K562 (cell line): ENCODE measurements around the gene LCA5L. TPM values are rescaled to one million over a fixed set of nuclear protein-coding genes. Genes with fewer than 3 reads are reported as not detected.

Experiments used
- CREB1 ChIP-seq, 2 experiments: sonication (generic) in 1 of 2; formaldehyde crosslinking in 1 of 2; IDR thresholded peaks; 2 replicates each; pipeline versions ENCODE4 v1.6.1 to v1.8.0; 2012 to 2022; ENCODE audit warnings: inconsistent platforms in 1 of 2, mild to moderate bottlenecking in 1 of 2, missing genetic modification reagents in 1 of 2, moderate library complexity in 1 of 2
- ELF1 ChIP-seq: fragments of 200-800 bp; sonication (Bioruptor generic); IDR thresholded peaks from 2 replicates; pipeline ENCODE4 v1.6.1; 2016; ENCODE audit warnings: missing genetic modification characterization, missing compliant biosample characterization
- GATAD2A ChIP-seq: fragments of 450-650 bp; IDR thresholded peaks from 2 replicates; pipeline ENCODE4 v1.6.1; 2017
- ILF3 ChIP-seq: fragments of 450-650 bp; IDR thresholded peaks from 2 replicates; pipeline ENCODE4 v1.6.1; 2018; ENCODE audit warnings: antibody characterized with exemption, mild to moderate bottlenecking, moderate library complexity, borderline replicate concordance
- KDM2B ChIP-seq: fragments of 250-450 bp; sonication (Bioruptor Pico); IDR thresholded peaks from 2 replicates; pipeline ENCODE4 v1.8.0; 2021; ENCODE audit warnings: mild to moderate bottlenecking, moderate library complexity
- MCM2 ChIP-seq: fragments of 450-650 bp; IDR thresholded peaks from 2 replicates; pipeline ENCODE4 v1.6.1; 2017; ENCODE audit warnings: low read depth, mild to moderate bottlenecking
- MYBL2 ChIP-seq, 2 experiments: fragments of 450-650 bp in 1 of 2; sonication (generic) in 1 of 2; formaldehyde crosslinking in 1 of 2; IDR thresholded peaks; 2 replicates each; pipeline versions ENCODE4 v1.6.1 to v1.8.1; 2017 to 2022; ENCODE audit warnings: borderline replicate concordance in 1 of 2, inconsistent platforms in 1 of 2, low read depth in 1 of 2, mild to moderate bottlenecking in 1 of 2, missing genetic modification reagents in 1 of 2, moderate library complexity in 1 of 2
- NBN ChIP-seq: fragments of 450-650 bp; IDR thresholded peaks from 2 replicates; pipeline ENCODE4 v1.6.1; 2016; ENCODE audit warnings: low read depth, mild to moderate bottlenecking
- NFE2L1 ChIP-seq: fragments of 450-650 bp; IDR thresholded peaks from 2 replicates; pipeline ENCODE4 v1.6.1; 2016; ENCODE audit warnings: missing genetic modification characterization, low read depth, mild to moderate bottlenecking, missing compliant biosample characterization, moderate library complexity, borderline replicate concordance
- NFIX ChIP-seq: fragments of 250-450 bp; sonication (Bioruptor Pico); IDR thresholded peaks from 2 replicates; pipeline ENCODE4 v1.4.0; 2020; ENCODE audit warnings: low read depth, mild to moderate bottlenecking, moderate library complexity
- NFYB ChIP-seq: IDR thresholded peaks from 2 replicates; pipeline ENCODE4 v1.6.1; 2011; ENCODE audit warnings: mild to moderate bottlenecking, moderate library complexity; ENCODE audit not compliant: insufficient read length; ENCODE audit errors: extremely low read depth
- SIN3B ChIP-seq: fragments of 450-650 bp; IDR thresholded peaks from 2 replicates; pipeline ENCODE4 v1.6.1; 2017; ENCODE audit warnings: low read depth, mild to moderate bottlenecking, moderate library complexity
- SMC3 ChIP-seq: conservative IDR thresholded peaks from 2 replicates; pipeline ENCODE4 v1.6.1; 2011; ENCODE audit warnings: low read depth, low read length, improper control_type of control experiment; ENCODE audit not compliant: insufficient read depth
- TCF7L2 ChIP-seq: fragments of 150-350 bp; IDR thresholded peaks from 2 replicates; pipeline ENCODE4 v1.6.1; 2016; ENCODE audit warnings: low read depth, mild to moderate bottlenecking, low read length, moderate library complexity
- XRCC3 ChIP-seq: fragments of 450-650 bp; IDR thresholded peaks from 2 replicates; pipeline ENCODE4 v1.6.1; 2017; ENCODE audit warnings: mild to moderate bottlenecking, moderate library complexity
- ZNF274 ChIP-seq: IDR thresholded peaks from 2 replicates; pipeline ENCODE4 v1.6.1; 2011; ENCODE audit warnings: low read depth, mild to moderate bottlenecking, low read length, moderate library complexity, borderline replicate concordance
- ZNF586 ChIP-seq: fragments of 450-650 bp; formaldehyde crosslinking; conservative IDR thresholded peaks from 2 replicates; pipeline ENCODE4 v1.4.0; 2020; ENCODE audit warnings: mild to moderate bottlenecking, moderate library complexity
- ZNF717 ChIP-seq: fragments of 250-450 bp; sonication (Bioruptor Pico); IDR thresholded peaks from 2 replicates; pipeline ENCODE4 v1.5.0; 2021
- polyA plus RNA-seq, 8 experiments: library from polyadenylated mRNA; depleted of rRNA in 4 of 8; stranded (reverse) in 5 of 8; unstranded in 3 of 8; fragments of >200 nt; fragmentation: Nextera tagmentation in 2 of 8; fragmentation: Illumina TruSeq in 1 of 8; extraction: Ambion mirVana in 2 of 8; extraction: Trizol in 1 of 8; gene quantifications; 2 replicates each; pipeline versions ENCODE4 v1.2.1 to v1.2.3, GENCODE V29; 2011 to 2014; ENCODE audit warnings: inconsistent platforms in 1 of 8, missing spikeins in 1 of 8
- total RNA-seq, 7 experiments: library from RNA; depleted of rRNA in 6 of 7; stranded (reverse); fragments of >200 nt in 6 of 7; fragmentation: Illumina TruSeq in 2 of 7; extraction: Trizol in 2 of 7; gene quantifications; 2 replicates each; pipeline versions ENCODE4 v1.2.1 to v1.2.3, GENCODE V29; 2011 to 2021; ENCODE audit warnings: low replicate concordance in 1 of 7
- TF ChIP-seq, protein P1 (sequence below): sonication (generic); formaldehyde crosslinking; IDR thresholded peaks from 2 replicates; pipeline ENCODE4 v1.9.0; 2022; ENCODE audit warnings: mild to moderate bottlenecking, missing genetic modification reagents
- TF ChIP-seq, protein P2 (sequence below): fragments of 450-650 bp; IDR thresholded peaks from 2 replicates; pipeline ENCODE4 v1.6.1; 2016
- TF ChIP-seq, protein P3 (sequence below): fragments of 450-650 bp; IDR thresholded peaks from 2 replicates; pipeline ENCODE4 v1.6.1; 2016; ENCODE audit warnings: antibody characterized with exemption
- TF ChIP-seq, protein P4 (sequence below): fragments of 250-450 bp; sonication (Bioruptor Pico); IDR thresholded peaks from 2 replicates; pipeline ENCODE4 v1.4.0; 2020; ENCODE audit warnings: borderline replicate concordance

LCA5L gene
- total and polyA plus RNA-seq, 9 of the 15 experiments (the other 6 are each of a cell fraction or from before 2014, with no cell fraction given): 1.8 to 4.9 (median 3.8) TPM

DNA sequence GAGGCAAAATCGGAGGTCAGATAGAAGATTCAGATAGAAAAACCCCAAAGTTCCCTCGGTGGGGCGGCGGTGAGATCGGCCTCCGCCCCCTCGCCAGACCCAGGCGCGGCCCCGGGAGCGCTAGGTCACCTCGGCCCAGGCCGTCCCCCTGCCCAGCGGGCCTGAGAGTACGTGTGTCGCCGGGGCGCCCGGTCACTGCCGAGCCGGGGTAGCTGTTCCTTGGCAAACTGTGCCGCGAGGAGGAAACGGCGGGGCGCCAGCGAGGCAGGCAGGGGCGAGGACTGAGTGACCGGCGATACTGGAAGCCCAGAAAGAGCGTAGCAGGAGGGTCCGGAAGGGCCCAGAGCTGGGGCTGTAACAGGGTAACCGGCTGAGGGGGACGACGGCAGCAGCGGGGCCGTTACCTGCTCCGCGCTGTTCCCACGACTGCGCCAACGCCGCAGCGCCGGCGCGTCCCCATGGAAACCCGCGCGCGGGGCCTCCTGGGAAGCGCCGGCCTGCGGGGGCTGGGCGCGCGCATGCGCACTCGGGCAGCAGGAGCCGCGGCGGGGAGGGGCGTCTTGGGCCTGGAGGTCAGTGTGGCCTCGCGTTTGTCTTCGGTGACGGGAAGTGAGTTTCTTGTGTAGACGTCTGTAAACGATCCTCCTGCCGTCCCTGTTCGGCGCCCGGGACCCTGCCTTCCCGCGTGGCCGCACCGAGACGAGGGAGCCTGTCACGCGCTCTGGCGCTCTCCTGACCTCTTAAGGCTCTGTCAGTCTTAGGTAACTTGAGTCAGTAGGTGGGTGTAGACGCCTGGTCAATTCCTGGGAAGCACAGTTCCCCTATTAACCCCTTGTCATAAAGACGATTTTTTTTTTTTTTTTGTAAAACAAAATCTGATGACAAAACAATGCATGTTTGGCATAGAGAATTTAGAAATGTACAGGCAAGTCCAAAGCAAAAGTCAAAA lies at the start of gene LCA5L (continued):
- no peak for TF ChIP-seq SMC3
- TF ChIP-seq ILF3: peak; percentile 41; the same call in 1 of the 2 replicates
- TF ChIP-seq TCF7L2: no peak; the same call in 1 of the 2 replicates
- TF ChIP-seq MCM2: no peak
- TF ChIP-seq, protein P1, sequence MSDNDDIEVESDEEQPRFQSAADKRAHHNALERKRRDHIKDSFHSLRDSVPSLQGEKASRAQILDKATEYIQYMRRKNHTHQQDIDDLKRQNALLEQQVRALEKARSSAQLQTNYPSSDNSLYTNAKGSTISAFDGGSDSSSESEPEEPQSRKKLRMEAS (CRISPR knock-in tag): peak; percentile 88
- TF ChIP-seq ZNF274: no peak
- TF ChIP-seq NFYB: no peak
- peak; percentile 72; the same call in 1 of the 2 replicates for TF ChIP-seq NBN
- no peak; the same call in none of the 2 replicates for TF ChIP-seq ELF1 (tag)
- no peak for TF ChIP-seq MYBL2 (IDR thresholded peaks at IDR 0.05; ENCODE audit: low read depth)
- TF ChIP-seq MYBL2 (CRISPR knock-in tag; IDR thresholded peaks at IDR 0.05; ENCODE audit: borderline replicate concordance): no peak
- TF ChIP-seq KDM2B (CRISPR knock-in tag): peak; percentile 58; the same call in 1 of the 2 replicates
- peak; percentile 25; the same call in 1 of the 2 replicates for TF ChIP-seq CREB1 (IDR thresholded peaks at IDR 0.05)
- peak; percentile 19; the same call in 1 of the 2 replicates for TF ChIP-seq CREB1 (CRISPR knock-in tag; IDR thresholded peaks at IDR 0.05)
- TF ChIP-seq NFE2L1 (tag): no peak
- TF ChIP-seq ZNF586 (CRISPR knock-in tag): 0 out of 2 replicates have a peak, but pooled peaks have one; percentile 52
- no peak for TF ChIP-seq XRCC3
- TF ChIP-seq GATAD2A: no peak
- TF ChIP-seq, protein P2, sequence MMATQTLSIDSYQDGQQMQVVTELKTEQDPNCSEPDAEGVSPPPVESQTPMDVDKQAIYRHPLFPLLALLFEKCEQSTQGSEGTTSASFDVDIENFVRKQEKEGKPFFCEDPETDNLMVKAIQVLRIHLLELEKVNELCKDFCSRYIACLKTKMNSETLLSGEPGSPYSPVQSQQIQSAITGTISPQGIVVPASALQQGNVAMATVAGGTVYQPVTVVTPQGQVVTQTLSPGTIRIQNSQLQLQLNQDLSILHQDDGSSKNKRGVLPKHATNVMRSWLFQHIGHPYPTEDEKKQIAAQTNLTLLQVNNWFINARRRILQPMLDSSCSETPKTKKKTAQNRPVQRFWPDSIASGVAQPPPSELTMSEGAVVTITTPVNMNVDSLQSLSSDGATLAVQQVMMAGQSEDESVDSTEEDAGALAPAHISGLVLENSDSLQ: peak; percentile 90
- TF ChIP-seq ZNF717: no peak
- TF ChIP-seq NFIX: no peak
- TF ChIP-seq, protein P3, sequence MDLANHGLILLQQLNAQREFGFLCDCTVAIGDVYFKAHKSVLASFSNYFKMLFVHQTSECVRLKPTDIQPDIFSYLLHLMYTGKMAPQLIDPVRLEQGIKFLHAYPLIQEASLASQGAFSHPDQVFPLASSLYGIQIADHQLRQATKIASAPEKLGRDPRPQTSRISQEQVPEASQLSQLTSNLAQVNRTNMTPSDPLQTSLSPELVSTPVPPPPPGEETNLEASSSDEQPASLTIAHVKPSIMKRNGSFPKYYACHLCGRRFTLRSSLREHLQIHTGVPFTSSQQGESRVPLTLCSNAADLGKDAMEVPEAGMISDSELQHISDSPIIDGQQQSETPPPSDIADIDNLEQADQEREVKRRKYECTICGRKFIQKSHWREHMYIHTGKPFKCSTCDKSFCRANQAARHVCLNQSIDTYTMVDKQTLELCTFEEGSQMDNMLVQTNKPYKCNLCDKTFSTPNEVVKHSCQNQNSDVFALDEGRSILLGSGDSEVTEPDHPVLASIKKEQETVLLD: peak; percentile 95
- TF ChIP-seq, protein P4, sequence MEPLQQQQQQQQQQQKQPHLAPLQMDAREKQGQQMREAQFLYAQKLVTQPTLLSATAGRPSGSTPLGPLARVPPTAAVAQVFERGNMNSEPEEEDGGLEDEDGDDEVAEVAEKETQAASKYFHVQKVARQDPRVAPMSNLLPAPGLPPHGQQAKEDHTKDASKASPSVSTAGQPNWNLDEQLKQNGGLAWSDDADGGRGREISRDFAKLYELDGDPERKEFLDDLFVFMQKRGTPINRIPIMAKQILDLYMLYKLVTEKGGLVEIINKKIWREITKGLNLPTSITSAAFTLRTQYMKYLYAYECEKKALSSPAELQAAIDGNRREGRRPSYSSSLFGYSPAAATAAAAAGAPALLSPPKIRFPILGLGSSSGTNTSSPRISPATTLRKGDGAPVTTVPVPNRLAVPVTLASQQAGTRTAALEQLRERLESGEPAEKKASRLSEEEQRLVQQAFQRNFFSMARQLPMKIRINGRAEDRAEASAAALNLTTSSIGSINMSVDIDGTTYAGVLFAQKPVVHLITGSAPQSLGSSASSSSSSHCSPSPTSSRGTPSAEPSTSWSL (CRISPR knock-in tag): no peak
- peak; percentile 67; the same call in 1 of the 2 replicates for TF ChIP-seq SIN3B
